HepG2 (cell line): ENCODE results near the gene UBFD1. TPM values are rescaled to one million over a fixed set of nuclear protein-coding genes. Genes with fewer than 3 reads are reported as not detected.
A peak's percentile ranks its signal among the peaks of the same experiment; 100 is the strongest.

Source experiments
- BRF2 ChIP-seq: sonication (generic); formaldehyde crosslinking; IDR thresholded peaks from 2 replicates; pipeline ENCODE4 v1.8.1; 2022; ENCODE audit warnings: mild to moderate bottlenecking, missing genetic modification reagents
- EEA1 ChIP-seq: sonication (generic); formaldehyde crosslinking; IDR thresholded peaks from 2 replicates; pipeline ENCODE4 v1.5.1; 2020; ENCODE audit warnings: mild to moderate bottlenecking, missing genetic modification reagents, borderline replicate concordance
- ELF1 ChIP-seq: sonication (generic); formaldehyde crosslinking; IDR thresholded peaks from 2 replicates; pipeline ENCODE4 v1.4.0; 2020; ENCODE audit warnings: missing genetic modification reagents
- GMEB1 ChIP-seq: sonication (generic); formaldehyde crosslinking; IDR thresholded peaks from 2 replicates; pipeline ENCODE4 v1.5.1; 2020; ENCODE audit warnings: missing genetic modification reagents, mild to moderate bottlenecking, borderline replicate concordance
- GRHL1 ChIP-seq: sonication (generic); formaldehyde crosslinking; conservative IDR thresholded peaks from 2 replicates; pipeline ENCODE4 v1.8.0; 2022; ENCODE audit warnings: missing genetic modification reagents
- HNRNPH1 ChIP-seq: fragments of 200-400 bp; formaldehyde crosslinking; optimal IDR thresholded peaks from 2 replicates; pipeline ENCODE3; 2017; ENCODE audit warnings: mild to moderate bottlenecking, low read depth, low read length
- IRF2 ChIP-seq: IDR thresholded peaks from 2 replicates; pipeline ENCODE4 v1.6.1; 2018; ENCODE audit warnings: missing genetic modification reagents, missing compliant biosample characterization
- KAT2B ChIP-seq: fragments of 150-350 bp; IDR thresholded peaks from 2 replicates; pipeline ENCODE4 v1.6.1; 2014; ENCODE audit warnings: low read depth, low read length, borderline replicate concordance
- LCORL ChIP-seq, 2 experiments: fragments of 450-650 bp in 1 of 2; sonication (generic) in 1 of 2; formaldehyde crosslinking in 1 of 2; IDR thresholded peaks; 2 replicates each; pipeline versions ENCODE4 v1.5.0 to v1.6.1; 2017 to 2020; ENCODE audit warnings: antibody characterized with exemption in 1 of 2, missing genetic modification reagents in 1 of 2
- MAFG ChIP-seq: sonication (generic); formaldehyde crosslinking; IDR thresholded peaks from 2 replicates; pipeline ENCODE4 v1.5.1; 2020; ENCODE audit warnings: mild to moderate bottlenecking, missing genetic modification reagents
- MED1 ChIP-seq: sonication (generic); formaldehyde crosslinking; IDR thresholded peaks from 2 replicates; pipeline ENCODE4 v1.4.0; 2020; ENCODE audit warnings: missing genetic modification reagents
- RFX5 ChIP-seq: IDR thresholded peaks from 2 replicates; pipeline ENCODE4 v1.6.1; 2011; ENCODE audit warnings: low read depth, low read length, improper control_type of control experiment
- SCMH1 ChIP-seq: sonication (generic); formaldehyde crosslinking; IDR thresholded peaks from 2 replicates; pipeline ENCODE4 v1.9.0; 2021; ENCODE audit warnings: missing genetic modification reagents, mild to moderate bottlenecking, borderline replicate concordance
- SIX1 ChIP-seq: sonication (generic); formaldehyde crosslinking; IDR thresholded peaks from 2 replicates; pipeline ENCODE4 v1.4.0; 2020; ENCODE audit warnings: missing genetic modification reagents, borderline replicate concordance
- SNAPC2 ChIP-seq: sonication (generic); formaldehyde crosslinking; IDR thresholded peaks from 2 replicates; pipeline ENCODE4 v1.8.1; 2022; ENCODE audit warnings: mild to moderate bottlenecking, missing genetic modification reagents
- SP5 ChIP-seq: IDR thresholded peaks from 2 replicates; pipeline ENCODE4 v1.6.1; 2016; ENCODE audit warnings: low read depth, borderline replicate concordance
- TFDP2 ChIP-seq: sonication (generic); formaldehyde crosslinking; IDR thresholded peaks from 2 replicates; pipeline ENCODE4 v1.4.0; 2020; ENCODE audit warnings: missing genetic modification reagents
- ZBTB20 ChIP-seq: sonication (generic); formaldehyde crosslinking; IDR thresholded peaks from 2 replicates; pipeline ENCODE4 v1.8.1; 2023; ENCODE audit warnings: missing genetic modification reagents, low read depth, mild to moderate bottlenecking, borderline replicate concordance
- ZNF121 ChIP-seq: sonication (generic); formaldehyde crosslinking; IDR thresholded peaks from 2 replicates; pipeline ENCODE4 v1.5.0; 2020; ENCODE audit warnings: mild to moderate bottlenecking, missing genetic modification reagents
- ZNF124 ChIP-seq: sonication (generic); formaldehyde crosslinking; IDR thresholded peaks from 2 replicates; pipeline ENCODE4 v1.4.0; 2020; ENCODE audit warnings: missing genetic modification reagents
- ZNF260 ChIP-seq: sonication (generic); formaldehyde crosslinking; IDR thresholded peaks from 2 replicates; pipeline ENCODE4 v1.4.0; 2020; ENCODE audit warnings: missing genetic modification reagents, low read depth, mild to moderate bottlenecking, borderline replicate concordance
- ZNF382 ChIP-seq: sonication (generic); formaldehyde crosslinking; IDR thresholded peaks from 2 replicates; pipeline ENCODE4 v1.5.0; 2020; ENCODE audit warnings: missing genetic modification reagents, mild to moderate bottlenecking, borderline replicate concordance
- ZNF431 ChIP-seq: sonication (generic); formaldehyde crosslinking; IDR thresholded peaks from 2 replicates; pipeline ENCODE4 v1.9.0; 2022; ENCODE audit warnings: missing genetic modification reagents, low read depth, mild to moderate bottlenecking, borderline replicate concordance
- ZNF446 ChIP-seq: sonication (generic); formaldehyde crosslinking; IDR thresholded peaks from 2 replicates; pipeline ENCODE4 v1.5.0; 2020; ENCODE audit warnings: mild to moderate bottlenecking, missing genetic modification reagents
- polyA plus RNA-seq, 8 experiments: library from polyadenylated mRNA; depleted of rRNA in 3 of 8; stranded (reverse) in 7 of 8; unstranded in 1 of 8; fragments of >200 nt; fragmentation: Illumina TruSeq in 4 of 8; extraction: Trizol in 4 of 8; gene quantifications; 2 replicates each; pipeline versions ENCODE4 v1.2.1 to v1.2.3, GENCODE V29; 2011 to 2016; ENCODE audit warnings: low read depth in 4 of 8, missing spikeins in 1 of 8, mixed read lengths in 1 of 8; ENCODE audit not compliant: insufficient read depth in 1 of 8
- total RNA-seq, 5 experiments: library from RNA; depleted of rRNA; stranded (reverse); fragments of >200 nt; fragmentation: Illumina TruSeq; extraction: Trizol; gene quantifications; 2 replicates each; pipeline ENCODE4 v1.2.3, GENCODE V29; 2016; ENCODE audit warnings: low read depth in 1 of 5

The UBFD1 gene
- total and polyA plus RNA-seq, 2 of the 13 experiments (the other 11 are each of a cell fraction or from before 2014, with no cell fraction given), result 100 to 111 TPM

- TF ChIP-seq IRF2 (CRISPR knock-in tag), result peak; percentile 97
- peak; percentile 90; the same call in 1 of the 2 replicates for TF ChIP-seq ZNF124 (CRISPR knock-in tag)
- no peak for TF ChIP-seq KAT2B
- TF ChIP-seq RFX5, result no peak
- peak; percentile 96; the same call in 1 of the 2 replicates for TF ChIP-seq EEA1
- TF ChIP-seq ZNF260, result peak; percentile 79; the same call in 1 of the 2 replicates
- TF ChIP-seq SP5 (CRISPR knock-in tag), result peak; percentile 26; the same call in 1 of the 2 replicates
- peak; percentile 49; the same call in 1 of the 2 replicates for TF ChIP-seq ELF1
- TF ChIP-seq ZNF431 (CRISPR knock-in tag), result peak; percentile 60; the same call in 1 of the 2 replicates
- TF ChIP-seq SIX1 (CRISPR knock-in tag), result peak; percentile 18
- TF ChIP-seq TFDP2 (CRISPR knock-in tag), result peak; percentile 91
- TF ChIP-seq HNRNPH1, result no peak
- peak; percentile 93 for TF ChIP-seq ZNF446
- TF ChIP-seq ZNF382 (CRISPR knock-in tag), result no peak
- TF ChIP-seq BRF2, result peak; percentile 95
- peak; percentile 99 for TF ChIP-seq GMEB1 (CRISPR knock-in tag)
- no peak for TF ChIP-seq LCORL (IDR thresholded peaks at IDR 0.05)
- peak; percentile 88 for TF ChIP-seq LCORL (CRISPR knock-in tag; IDR thresholded peaks at IDR 0.05)
- TF ChIP-seq MED1 (CRISPR knock-in tag), result peak; percentile 90
- no peak for TF ChIP-seq MAFG (CRISPR knock-in tag)
- TF ChIP-seq ZNF121 (CRISPR knock-in tag), result peak; percentile 88
- peak; percentile 98 for TF ChIP-seq SNAPC2 (CRISPR knock-in tag)
- peak; percentile 52 for TF ChIP-seq ZBTB20 (CRISPR knock-in tag)
- no peak for TF ChIP-seq GRHL1 (CRISPR knock-in tag)
- TF ChIP-seq SCMH1 (CRISPR knock-in tag), result no peak
Measured at GRCh38 chr16:23595951-23596720, 38.6 kb downstream of the UBFD1 start, which contains the start of gene NDUFAB1 (continued).
